Thyroid gland (tissue), 4 donors: ENCODE measurements around the gene NAALADL2.

ENCODE experiments used
- POLR2A ChIP-seq, 2 donors: fragments of 450-650 bp; IDR thresholded peaks; one replicate each; pipeline ENCODE4 v1.6.1; 2017; ENCODE audit warnings: antibody characterized with exemption in 2 of 2, mild to moderate bottlenecking in 2 of 2, moderate library complexity in 1 of 2
- TF ChIP-seq, protein P1 (sequence below), 6 experiments: fragments of 200-600 bp in 3 of 6; fragments of 450-650 bp in 3 of 6; sonication (generic) in 3 of 6; IDR thresholded peaks; one replicate each; pipeline ENCODE4 v1.5.1; 2016 to 2019; ENCODE audit warnings: antibody characterized with exemption in 6 of 6, mild to moderate bottlenecking in 2 of 6, inconsistent platforms in 1 of 6, moderate library complexity in 1 of 6

- TF ChIP-seq, protein P1, sequence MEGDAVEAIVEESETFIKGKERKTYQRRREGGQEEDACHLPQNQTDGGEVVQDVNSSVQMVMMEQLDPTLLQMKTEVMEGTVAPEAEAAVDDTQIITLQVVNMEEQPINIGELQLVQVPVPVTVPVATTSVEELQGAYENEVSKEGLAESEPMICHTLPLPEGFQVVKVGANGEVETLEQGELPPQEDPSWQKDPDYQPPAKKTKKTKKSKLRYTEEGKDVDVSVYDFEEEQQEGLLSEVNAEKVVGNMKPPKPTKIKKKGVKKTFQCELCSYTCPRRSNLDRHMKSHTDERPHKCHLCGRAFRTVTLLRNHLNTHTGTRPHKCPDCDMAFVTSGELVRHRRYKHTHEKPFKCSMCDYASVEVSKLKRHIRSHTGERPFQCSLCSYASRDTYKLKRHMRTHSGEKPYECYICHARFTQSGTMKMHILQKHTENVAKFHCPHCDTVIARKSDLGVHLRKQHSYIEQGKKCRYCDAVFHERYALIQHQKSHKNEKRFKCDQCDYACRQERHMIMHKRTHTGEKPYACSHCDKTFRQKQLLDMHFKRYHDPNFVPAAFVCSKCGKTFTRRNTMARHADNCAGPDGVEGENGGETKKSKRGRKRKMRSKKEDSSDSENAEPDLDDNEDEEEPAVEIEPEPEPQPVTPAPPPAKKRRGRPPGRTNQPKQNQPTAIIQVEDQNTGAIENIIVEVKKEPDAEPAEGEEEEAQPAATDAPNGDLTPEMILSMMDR (IDR thresholded peaks at IDR 0.05) = no peak
- no peak for TF ChIP-seq POLR2A (IDR thresholded peaks at IDR 0.05)
Observed at GRCh38 chr3:175212896-175213295, 353.8 kb downstream of the NAALADL2 start.
